ENCODE results near the gene CLDN8. TPM values are rescaled to one million over a fixed set of nuclear protein-coding genes. Genes with fewer than 3 reads are reported as not detected.

CLDN8 gene
- not detected for polyA plus RNA-seq

GRCh38 chr21:30216041-30216723, at the start of gene CLDN8:
TSS of gene CLDN8 (minus strand) at chr21:30216097. CDS start at chr21:30215925, 172 bp downstream.
- H3K9me3 Mint-ChIP-seq: peaks cover 1 to 5% (median 2%) of the 10 kb centered on the region in 3 donors
- no peaks in the 10 kb centered on the region for H3K4me1 Mint-ChIP-seq
- H3K27me3 Mint-ChIP-seq: no peaks in the 10 kb centered on the region
- H3K36me3 Mint-ChIP-seq: no peaks in the 10 kb centered on the region
- H3K27ac Mint-ChIP-seq: peak within 1 kb of the TSS in 1 of 3 donors; percentile 53
- H3K4me3 Mint-ChIP-seq: no peak within 1 kb of the TSS

GRCh38 chr21:30257773-30258172, 41.9 kb upstream of the CLDN8 start:
- Mint-ChIP-seq H3K9me3 (peaks cover 0 to 7% (median 0%) of the 10 kb centered on the region in 3 donors), H3K36me3 (no peaks in the 10 kb centered on the region), H3K4me1 (no peaks in the 10 kb centered on the region), H3K27me3 (no peaks in the 10 kb centered on the region), H3K4me3 (no peak overlapping the region), H3K27ac (no peak overlapping the region)

GRCh38 chr21:30256100-30256499, 40.2 kb upstream of the CLDN8 start:
- Mint-ChIP-seq H3K9me3 (peaks cover 0 to 7% (median 0%) of the 10 kb centered on the region in 3 donors), H3K27me3 (no peaks in the 10 kb centered on the region), H3K4me1 (no peaks in the 10 kb centered on the region), H3K4me3 (no peak overlapping the region), H3K36me3 (no peaks in the 10 kb centered on the region), H3K27ac (no peak overlapping the region)

DNA sequence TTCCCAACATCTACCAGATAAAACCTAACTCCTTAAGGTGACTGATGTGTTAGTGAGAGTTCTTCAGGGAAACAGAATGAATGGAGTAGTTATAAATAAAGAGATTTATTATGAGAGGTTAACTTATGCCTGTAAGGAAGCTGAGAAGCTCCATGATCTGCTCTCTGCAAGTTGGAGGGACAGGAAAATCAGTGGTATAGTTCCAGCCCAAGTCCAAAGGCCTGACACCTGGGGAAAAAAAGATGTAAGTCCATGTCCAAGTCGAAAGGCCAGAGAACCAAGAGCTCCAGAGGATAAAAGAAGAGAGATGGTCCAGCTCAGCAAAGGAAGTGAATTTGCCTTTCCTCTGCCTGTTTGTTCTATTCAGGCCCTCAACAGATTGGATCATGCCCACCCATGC, 39.8 kb upstream of the CLDN8 start:
- no peaks in the 10 kb centered on the region for H3K27me3 Mint-ChIP-seq
- no peak overlapping the region for H3K4me3 Mint-ChIP-seq
- no peaks in the 10 kb centered on the region for H3K36me3 Mint-ChIP-seq
- no peak overlapping the region for H3K27ac Mint-ChIP-seq
- peaks cover 0 to 7% (median 0%) of the 10 kb centered on the region in 3 donors for H3K9me3 Mint-ChIP-seq
- no peaks in the 10 kb centered on the region for H3K4me1 Mint-ChIP-seq

- peaks cover 0 to 7% (median 4%) of the 10 kb centered on the region in 3 donors for H3K9me3 Mint-ChIP-seq
- no peaks in the 10 kb centered on the region for H3K4me1 Mint-ChIP-seq
These were observed 35.9 kb upstream of the CLDN8 start for GRCh38 chr21:30251781-30252180.

DNA sequence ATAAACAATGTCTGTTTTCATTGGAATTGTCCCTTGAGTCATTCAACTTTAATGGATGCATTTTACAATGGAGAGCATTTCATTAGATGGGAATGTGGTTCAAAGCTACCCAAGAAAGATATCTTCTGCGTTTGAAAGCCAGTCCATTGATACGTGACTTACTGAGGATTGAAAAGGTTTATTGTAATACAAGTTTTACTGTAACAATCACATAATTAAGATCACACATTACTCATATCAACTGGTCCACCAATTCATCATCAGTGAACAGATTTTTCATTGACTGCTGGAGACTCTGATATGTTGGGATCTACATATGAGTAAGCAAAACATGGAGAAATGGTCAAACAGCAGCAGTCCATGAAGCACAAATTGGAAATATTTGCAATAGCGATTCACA, 34.0 kb upstream of the CLDN8 start:
- Mint-ChIP-seq H3K4me3 (no peak overlapping the region), H3K27ac (no peak overlapping the region), H3K27me3 (no peaks in the 10 kb centered on the region), H3K9me3 (peaks cover 0 to 7% (median 4%) of the 10 kb centered on the region in 3 donors), H3K36me3 (no peaks in the 10 kb centered on the region), H3K4me1 (no peaks in the 10 kb centered on the region)

More at GRCh38 chr21:30251781-30252180, 35.9 kb upstream of the CLDN8 start:
- Mint-ChIP-seq H3K27me3 (no peaks in the 10 kb centered on the region), H3K4me3 (no peak overlapping the region), H3K27ac (no peak overlapping the region), H3K36me3 (no peaks in the 10 kb centered on the region)

- peaks cover 0 to 7% (median 4%) of the 10 kb centered on the region in 3 donors for H3K9me3 Mint-ChIP-seq
- no peaks in the 10 kb centered on the region for H3K4me1 Mint-ChIP-seq
- no peak overlapping the region for H3K27ac Mint-ChIP-seq
- H3K4me3 Mint-ChIP-seq: no peak overlapping the region
- H3K36me3 Mint-ChIP-seq: no peaks in the 10 kb centered on the region
- H3K27me3 Mint-ChIP-seq: no peaks in the 10 kb centered on the region
These were observed 32.9 kb upstream of the CLDN8 start for GRCh38 chr21:30248844-30249243.

- H3K27me3 Mint-ChIP-seq: no peaks in the 10 kb centered on the region
- H3K36me3 Mint-ChIP-seq: no peaks in the 10 kb centered on the region
- peaks cover 0 to 2% (median 0%) of the 10 kb centered on the region in 3 donors for H3K9me3 Mint-ChIP-seq
- H3K27ac Mint-ChIP-seq: no peak overlapping the region
- H3K4me3 Mint-ChIP-seq: no peak overlapping the region
- no peaks in the 10 kb centered on the region for H3K4me1 Mint-ChIP-seq
These were observed 29.2 kb upstream of the CLDN8 start for GRCh38 chr21:30245061-30245460.

- Mint-ChIP-seq H3K27me3 (no peaks in the 10 kb centered on the region), H3K4me1 (no peaks in the 10 kb centered on the region), H3K27ac (no peak overlapping the region), H3K4me3 (no peak overlapping the region), H3K36me3 (no peaks in the 10 kb centered on the region), H3K9me3 (no peaks in the 10 kb centered on the region)
These were observed 27.8 kb upstream of the CLDN8 start for GRCh38 chr21:30243691-30244090.

DNA sequence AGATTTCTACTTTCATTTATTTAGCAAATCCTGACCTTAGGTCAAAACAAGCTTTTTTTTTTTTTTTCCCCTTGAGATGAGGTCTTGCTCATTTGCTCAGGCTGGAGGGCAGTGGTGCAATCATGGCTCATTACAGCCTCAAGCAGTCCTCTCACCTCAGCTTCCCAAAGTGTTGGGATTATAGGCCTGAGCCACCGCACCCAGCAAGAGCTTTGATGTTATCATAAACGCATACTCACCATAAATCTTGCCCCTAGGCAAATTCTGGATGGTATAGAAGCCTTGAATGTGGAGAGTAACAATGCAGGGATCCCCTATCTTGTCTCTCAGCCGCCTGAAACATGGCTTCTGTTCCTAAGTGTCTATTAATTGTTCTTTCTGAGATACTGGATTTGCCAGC, 24.8 kb upstream of the CLDN8 start:
- Mint-ChIP-seq H3K27ac (no peak overlapping the region), H3K27me3 (no peaks in the 10 kb centered on the region), H3K36me3 (no peaks in the 10 kb centered on the region), H3K9me3 (peaks cover 0 to 1% (median 0%) of the 10 kb centered on the region in 3 donors), H3K4me1 (no peaks in the 10 kb centered on the region), H3K4me3 (no peak overlapping the region)

DNA sequence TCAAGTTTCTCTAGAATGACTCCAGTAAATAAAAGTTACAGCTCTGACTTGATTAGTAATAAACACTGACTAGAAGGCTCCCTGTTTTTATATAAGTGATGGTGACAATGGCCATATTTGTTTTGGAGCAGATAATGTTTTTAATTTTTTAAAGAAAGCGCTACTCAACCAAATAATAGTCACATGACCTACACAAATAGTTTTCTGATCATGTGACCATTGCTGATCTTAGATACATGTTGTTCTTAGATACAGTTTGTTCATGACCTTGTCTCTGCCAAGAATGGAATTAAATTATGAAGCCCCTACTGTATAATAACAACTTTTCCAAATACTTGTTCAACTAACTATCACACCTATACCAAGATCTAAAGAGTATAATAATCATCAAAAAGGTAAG, 22.3 kb upstream of the CLDN8 start:
- no peak overlapping the region for H3K27ac Mint-ChIP-seq
- H3K4me3 Mint-ChIP-seq: no peak overlapping the region
- no peaks in the 10 kb centered on the region for H3K36me3 Mint-ChIP-seq
- H3K9me3 Mint-ChIP-seq: peaks cover 0 to 3% (median 1%) of the 10 kb centered on the region in 3 donors
- no peaks in the 10 kb centered on the region for H3K4me1 Mint-ChIP-seq
- H3K27me3 Mint-ChIP-seq: no peaks in the 10 kb centered on the region

- Mint-ChIP-seq H3K27me3 (no peaks in the 10 kb centered on the region), H3K4me1 (no peaks in the 10 kb centered on the region), H3K4me3 (no peak overlapping the region), H3K36me3 (no peaks in the 10 kb centered on the region), H3K9me3 (peaks cover 1 to 8% (median 6%) of the 10 kb centered on the region in 3 donors), H3K27ac (no peak overlapping the region)
These were observed 18.7 kb upstream of the CLDN8 start for GRCh38 chr21:30234643-30235042.

- H3K4me1 Mint-ChIP-seq: no peaks in the 10 kb centered on the region
- H3K9me3 Mint-ChIP-seq: peaks cover 1 to 8% (median 6%) of the 10 kb centered on the region in 3 donors
- no peaks in the 10 kb centered on the region for H3K36me3 Mint-ChIP-seq
- no peaks in the 10 kb centered on the region for H3K27me3 Mint-ChIP-seq
- no peak overlapping the region for H3K4me3 Mint-ChIP-seq
- no peak overlapping the region for H3K27ac Mint-ChIP-seq
These were observed 18.2 kb upstream of the CLDN8 start for GRCh38 chr21:30234050-30234449.

DNA sequence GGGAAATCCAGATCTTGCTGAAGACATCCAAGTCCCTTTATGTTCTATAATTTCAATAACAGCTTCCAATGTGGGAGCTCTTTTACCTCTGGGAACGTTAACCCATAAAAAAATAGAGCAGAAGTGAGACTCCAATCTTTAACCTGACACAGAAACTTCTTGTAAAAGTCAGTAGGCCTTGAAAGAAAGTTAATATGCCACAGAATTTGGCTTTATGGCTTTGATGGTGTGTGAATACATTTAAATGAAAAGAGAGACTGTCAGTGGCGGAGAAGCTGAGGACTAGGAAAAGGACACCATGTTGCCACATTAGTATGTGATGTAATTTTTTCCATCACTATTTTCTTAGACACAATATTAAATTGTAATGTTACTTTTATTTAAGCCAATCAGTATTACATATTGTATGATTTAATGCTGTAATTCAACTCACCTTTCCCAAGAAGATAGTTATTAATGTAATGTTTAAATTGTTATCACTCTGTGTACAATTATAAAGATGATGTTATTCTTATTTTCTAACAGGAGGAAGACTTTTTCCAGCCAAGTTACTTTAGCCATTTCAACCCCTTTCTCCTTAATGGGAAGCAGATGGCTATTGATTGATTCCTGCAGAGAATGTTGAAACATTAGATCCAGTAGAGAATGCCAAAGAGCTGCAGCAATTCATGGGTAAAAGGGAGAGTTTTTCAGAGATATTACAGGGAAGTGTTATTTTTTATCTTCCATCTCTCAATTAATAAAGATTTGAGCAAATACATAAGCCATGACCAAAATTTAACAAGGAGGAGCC, 17.5 kb upstream of the CLDN8 start:
- no peak overlapping the region for H3K27ac Mint-ChIP-seq
- H3K4me1 Mint-ChIP-seq: no peaks in the 10 kb centered on the region
- H3K9me3 Mint-ChIP-seq: peaks cover 1 to 8% (median 6%) of the 10 kb centered on the region in 3 donors
- no peak overlapping the region for H3K4me3 Mint-ChIP-seq
- no peaks in the 10 kb centered on the region for H3K36me3 Mint-ChIP-seq
- no peaks in the 10 kb centered on the region for H3K27me3 Mint-ChIP-seq

DNA sequence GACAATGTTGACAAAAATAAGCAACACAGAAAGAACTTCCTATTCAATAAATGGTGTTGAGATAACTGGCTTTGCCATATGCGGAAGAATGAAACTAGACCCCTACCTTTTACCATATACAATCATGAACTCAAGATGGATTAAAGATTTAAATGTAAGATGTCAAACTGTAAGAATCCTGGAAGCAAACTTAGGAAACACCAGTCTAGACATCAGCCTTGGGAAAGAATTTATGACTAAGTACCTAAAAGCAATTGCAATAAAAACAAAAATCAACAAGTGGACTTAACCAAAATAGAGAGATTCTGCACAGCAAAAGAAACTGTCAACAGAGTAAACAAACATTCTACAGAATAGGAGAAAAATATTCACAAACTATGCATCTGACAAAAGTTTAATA, 16.1 kb upstream of the CLDN8 start:
- Mint-ChIP-seq H3K4me1 (no peaks in the 10 kb centered on the region), H3K36me3 (no peaks in the 10 kb centered on the region), H3K9me3 (peaks cover 1 to 8% (median 6%) of the 10 kb centered on the region in 3 donors), H3K27ac (no peak overlapping the region), H3K4me3 (no peak overlapping the region), H3K27me3 (no peaks in the 10 kb centered on the region)
